ENCODE results near the gene GATAD2A.

- no peak for TF ChIP-seq POLR2A (IDR thresholded peaks at IDR 0.05; ENCODE audit: low read length)
- TF ChIP-seq GATA1 (IDR thresholded peaks at IDR 0.05; ENCODE audit: low read depth, low read length) = no peak
Measured at GRCh38 chr19:19461671-19462622, 56.5 kb downstream of the GATAD2A start.
